Measurements from ENCODE around the gene OBSCN.

Gene OBSCN

GRCh38 chr1:228292609-228292911 is 84.7 kb downstream of the OBSCN start:
- no peaks in the 10 kb centered on the region for H3K36me3 ChIP-seq (ENCODE audit: control insufficient read depth in 2 of 2, insufficient read depth in 2 of 2, low read length in 2 of 2)
- H3K9me3 ChIP-seq (ENCODE audit: control insufficient read depth in 2 of 2, low read length in 2 of 2), result no peaks in the 10 kb centered on the region
- H3K9ac ChIP-seq (ENCODE audit: low read depth in 1 of 2, low read length in 2 of 2), result no peak overlapping the region
- H3K27ac ChIP-seq (ENCODE audit: low read depth in 2 of 2, low read length in 2 of 2), result no peak overlapping the region
- H3K4me3 ChIP-seq (ENCODE audit: low read length in 2 of 2), result no peak overlapping the region
- no peaks in the 10 kb centered on the region for H3K27me3 ChIP-seq (ENCODE audit: control insufficient read depth in 2 of 2, insufficient read depth in 2 of 2, low read length in 2 of 2)
- H3K4me1 ChIP-seq (ENCODE audit: control insufficient read depth in 2 of 2, insufficient read depth in 2 of 2, low read length in 2 of 2), result no peaks in the 10 kb centered on the region

GRCh38 chr1:228293393-228293792 is 85.5 kb downstream of the OBSCN start:
- Histone ChIP-seq H3K9ac (ENCODE audit: low read depth in 1 of 2, low read length in 2 of 2) (no peak overlapping the region), H3K4me1 (ENCODE audit: control insufficient read depth in 2 of 2, insufficient read depth in 2 of 2, low read length in 2 of 2) (no peaks in the 10 kb centered on the region), H3K27ac (ENCODE audit: low read depth in 2 of 2, low read length in 2 of 2) (no peak overlapping the region), H3K9me3 (ENCODE audit: control insufficient read depth in 2 of 2, low read length in 2 of 2) (no peaks in the 10 kb centered on the region), H3K27me3 (ENCODE audit: control insufficient read depth in 2 of 2, insufficient read depth in 2 of 2, low read length in 2 of 2) (no peaks in the 10 kb centered on the region), H3K36me3 (ENCODE audit: control insufficient read depth in 2 of 2, insufficient read depth in 2 of 2, low read length in 2 of 2) (no peaks in the 10 kb centered on the region), H3K4me3 (ENCODE audit: low read length in 2 of 2) (no peak overlapping the region)

GRCh38 chr1:228293816-228294500 is 86.1 kb downstream of the OBSCN start:
- Histone ChIP-seq H3K9ac (ENCODE audit: low read depth in 1 of 2, low read length in 2 of 2) (no peak overlapping the region), H3K27ac (ENCODE audit: low read depth in 2 of 2, low read length in 2 of 2) (no peak overlapping the region), H3K9me3 (ENCODE audit: control insufficient read depth in 2 of 2, low read length in 2 of 2) (no peaks in the 10 kb centered on the region), H3K4me3 (ENCODE audit: low read length in 2 of 2) (no peak overlapping the region), H3K4me1 (ENCODE audit: control insufficient read depth in 2 of 2, insufficient read depth in 2 of 2, low read length in 2 of 2) (no peaks in the 10 kb centered on the region), H3K36me3 (ENCODE audit: control insufficient read depth in 2 of 2, insufficient read depth in 2 of 2, low read length in 2 of 2) (no peaks in the 10 kb centered on the region), H3K27me3 (ENCODE audit: control insufficient read depth in 2 of 2, insufficient read depth in 2 of 2, low read length in 2 of 2) (no peaks in the 10 kb centered on the region)

GRCh38 chr1:228294717-228295116 is 86.9 kb downstream of the OBSCN start:
- Histone ChIP-seq H3K27me3 (ENCODE audit: control insufficient read depth in 2 of 2, insufficient read depth in 2 of 2, low read length in 2 of 2) (no peaks in the 10 kb centered on the region), H3K36me3 (ENCODE audit: control insufficient read depth in 2 of 2, insufficient read depth in 2 of 2, low read length in 2 of 2) (no peaks in the 10 kb centered on the region), H3K4me1 (ENCODE audit: control insufficient read depth in 2 of 2, insufficient read depth in 2 of 2, low read length in 2 of 2) (no peaks in the 10 kb centered on the region), H3K9ac (ENCODE audit: low read depth in 1 of 2, low read length in 2 of 2) (no peak overlapping the region), H3K4me3 (ENCODE audit: low read length in 2 of 2) (no peak overlapping the region), H3K27ac (ENCODE audit: low read depth in 2 of 2, low read length in 2 of 2) (no peak overlapping the region), H3K9me3 (ENCODE audit: control insufficient read depth in 2 of 2, low read length in 2 of 2) (no peaks in the 10 kb centered on the region)

GRCh38 chr1:228295201-228295600 is 87.4 kb downstream of the OBSCN start:
- Histone ChIP-seq H3K4me1 (ENCODE audit: control insufficient read depth in 2 of 2, insufficient read depth in 2 of 2, low read length in 2 of 2) (no peaks in the 10 kb centered on the region), H3K27ac (ENCODE audit: low read depth in 2 of 2, low read length in 2 of 2) (no peak overlapping the region), H3K9ac (ENCODE audit: low read depth in 1 of 2, low read length in 2 of 2) (no peak overlapping the region), H3K9me3 (ENCODE audit: control insufficient read depth in 2 of 2, low read length in 2 of 2) (no peaks in the 10 kb centered on the region), H3K27me3 (ENCODE audit: control insufficient read depth in 2 of 2, insufficient read depth in 2 of 2, low read length in 2 of 2) (no peaks in the 10 kb centered on the region), H3K36me3 (ENCODE audit: control insufficient read depth in 2 of 2, insufficient read depth in 2 of 2, low read length in 2 of 2) (no peaks in the 10 kb centered on the region), H3K4me3 (ENCODE audit: low read length in 2 of 2) (no peak overlapping the region)

- Histone ChIP-seq H3K27ac (ENCODE audit: low read depth in 2 of 2, low read length in 2 of 2) (no peak overlapping the region), H3K27me3 (ENCODE audit: control insufficient read depth in 2 of 2, insufficient read depth in 2 of 2, low read length in 2 of 2) (no peaks in the 10 kb centered on the region), H3K36me3 (ENCODE audit: control insufficient read depth in 2 of 2, insufficient read depth in 2 of 2, low read length in 2 of 2) (no peaks in the 10 kb centered on the region), H3K4me3 (ENCODE audit: low read length in 2 of 2) (no peak overlapping the region), H3K4me1 (ENCODE audit: control insufficient read depth in 2 of 2, insufficient read depth in 2 of 2, low read length in 2 of 2) (no peaks in the 10 kb centered on the region), H3K9me3 (ENCODE audit: control insufficient read depth in 2 of 2, low read length in 2 of 2) (no peaks in the 10 kb centered on the region), H3K9ac (ENCODE audit: low read depth in 1 of 2, low read length in 2 of 2) (no peak overlapping the region)
Measured at GRCh38 chr1:228295981-228296380, 88.1 kb downstream of the OBSCN start.

GRCh38 chr1:228297242-228297641 is 89.4 kb downstream of the OBSCN start:
- Histone ChIP-seq H3K4me1 (ENCODE audit: control insufficient read depth in 2 of 2, insufficient read depth in 2 of 2, low read length in 2 of 2) (no peaks in the 10 kb centered on the region), H3K4me3 (ENCODE audit: low read length in 2 of 2) (no peak overlapping the region), H3K27me3 (ENCODE audit: control insufficient read depth in 2 of 2, insufficient read depth in 2 of 2, low read length in 2 of 2) (no peaks in the 10 kb centered on the region), H3K9ac (ENCODE audit: low read depth in 1 of 2, low read length in 2 of 2) (no peak overlapping the region), H3K36me3 (ENCODE audit: control insufficient read depth in 2 of 2, insufficient read depth in 2 of 2, low read length in 2 of 2) (no peaks in the 10 kb centered on the region), H3K27ac (ENCODE audit: low read depth in 2 of 2, low read length in 2 of 2) (no peak overlapping the region), H3K9me3 (ENCODE audit: control insufficient read depth in 2 of 2, low read length in 2 of 2) (peaks cover 0 to 5% of the 10 kb centered on the region in 2 donors)

GRCh38 chr1:228297822-228298221 is 90.0 kb downstream of the OBSCN start:
- Histone ChIP-seq H3K4me1 (ENCODE audit: control insufficient read depth in 2 of 2, insufficient read depth in 2 of 2, low read length in 2 of 2) (no peaks in the 10 kb centered on the region), H3K27ac (ENCODE audit: low read depth in 2 of 2, low read length in 2 of 2) (no peak overlapping the region), H3K4me3 (ENCODE audit: low read length in 2 of 2) (no peak overlapping the region), H3K27me3 (ENCODE audit: control insufficient read depth in 2 of 2, insufficient read depth in 2 of 2, low read length in 2 of 2) (no peaks in the 10 kb centered on the region), H3K36me3 (ENCODE audit: control insufficient read depth in 2 of 2, insufficient read depth in 2 of 2, low read length in 2 of 2) (no peaks in the 10 kb centered on the region), H3K9me3 (ENCODE audit: control insufficient read depth in 2 of 2, low read length in 2 of 2) (peaks cover 4 to 11% of the 10 kb centered on the region in 2 donors), H3K9ac (ENCODE audit: low read depth in 1 of 2, low read length in 2 of 2) (no peak overlapping the region)

GRCh38 chr1:228298471-228298870 is 90.6 kb downstream of the OBSCN start:
- no peak overlapping the region for H3K4me3 ChIP-seq (ENCODE audit: low read length in 2 of 2)
- no peak overlapping the region for H3K27ac ChIP-seq (ENCODE audit: low read depth in 2 of 2, low read length in 2 of 2)
- no peaks in the 10 kb centered on the region for H3K36me3 ChIP-seq (ENCODE audit: control insufficient read depth in 2 of 2, insufficient read depth in 2 of 2, low read length in 2 of 2)
- peaks cover 4 to 11% of the 10 kb centered on the region in 2 donors for H3K9me3 ChIP-seq (ENCODE audit: control insufficient read depth in 2 of 2, low read length in 2 of 2)
- no peaks in the 10 kb centered on the region for H3K4me1 ChIP-seq (ENCODE audit: control insufficient read depth in 2 of 2, insufficient read depth in 2 of 2, low read length in 2 of 2)
- no peak overlapping the region for H3K9ac ChIP-seq (ENCODE audit: low read depth in 1 of 2, low read length in 2 of 2)
- no peaks in the 10 kb centered on the region for H3K27me3 ChIP-seq (ENCODE audit: control insufficient read depth in 2 of 2, insufficient read depth in 2 of 2, low read length in 2 of 2)

GRCh38 chr1:228299211-228299610 is 91.4 kb downstream of the OBSCN start:
- Histone ChIP-seq H3K4me3 (ENCODE audit: low read length in 2 of 2) (no peak overlapping the region), H3K36me3 (ENCODE audit: control insufficient read depth in 2 of 2, insufficient read depth in 2 of 2, low read length in 2 of 2) (no peaks in the 10 kb centered on the region), H3K9me3 (ENCODE audit: control insufficient read depth in 2 of 2, low read length in 2 of 2) (peaks cover 4 to 11% of the 10 kb centered on the region in 2 donors), H3K27ac (ENCODE audit: low read depth in 2 of 2, low read length in 2 of 2) (no peak overlapping the region), H3K4me1 (ENCODE audit: control insufficient read depth in 2 of 2, insufficient read depth in 2 of 2, low read length in 2 of 2) (no peaks in the 10 kb centered on the region), H3K9ac (ENCODE audit: low read depth in 1 of 2, low read length in 2 of 2) (no peak overlapping the region), H3K27me3 (ENCODE audit: control insufficient read depth in 2 of 2, insufficient read depth in 2 of 2, low read length in 2 of 2) (no peaks in the 10 kb centered on the region)

- Histone ChIP-seq H3K9ac (ENCODE audit: low read depth in 1 of 2, low read length in 2 of 2) (no peak overlapping the region), H3K27ac (ENCODE audit: low read depth in 2 of 2, low read length in 2 of 2) (no peak overlapping the region), H3K9me3 (ENCODE audit: control insufficient read depth in 2 of 2, low read length in 2 of 2) (peaks cover 4 to 11% of the 10 kb centered on the region in 2 donors), H3K36me3 (ENCODE audit: control insufficient read depth in 2 of 2, insufficient read depth in 2 of 2, low read length in 2 of 2) (no peaks in the 10 kb centered on the region), H3K27me3 (ENCODE audit: control insufficient read depth in 2 of 2, insufficient read depth in 2 of 2, low read length in 2 of 2) (no peaks in the 10 kb centered on the region), H3K4me3 (ENCODE audit: low read length in 2 of 2) (no peak overlapping the region), H3K4me1 (ENCODE audit: control insufficient read depth in 2 of 2, insufficient read depth in 2 of 2, low read length in 2 of 2) (no peaks in the 10 kb centered on the region)
Measured at GRCh38 chr1:228299901-228300300, 92.1 kb downstream of the OBSCN start.

All from mucosa of rectum (tissue), 2 donors.